Activated CD4-positive, CD25-positive, alpha-beta regulatory T cell treated with anti-CD3 and anti-CD28 coated beads, Interleukin-2, amount 50 U/mL, for 72 hours (primary cell): ENCODE data around the gene DOCK7.
"Not testable (repeated sequence)": the region's sequence is repeated elsewhere in the genome, so short reads cannot be mapped to it uniquely, and the experiment has no call there.

Experiments
- DNase-seq: peaks from one replicate; pipeline ENCODE4 v3.0.0; 2021

The DOCK7 gene

GRCh38 chr1:62693123-62693522, 4.9 kb upstream of the DOCK7 start:
- DNase-seq, result no peak

DNA sequence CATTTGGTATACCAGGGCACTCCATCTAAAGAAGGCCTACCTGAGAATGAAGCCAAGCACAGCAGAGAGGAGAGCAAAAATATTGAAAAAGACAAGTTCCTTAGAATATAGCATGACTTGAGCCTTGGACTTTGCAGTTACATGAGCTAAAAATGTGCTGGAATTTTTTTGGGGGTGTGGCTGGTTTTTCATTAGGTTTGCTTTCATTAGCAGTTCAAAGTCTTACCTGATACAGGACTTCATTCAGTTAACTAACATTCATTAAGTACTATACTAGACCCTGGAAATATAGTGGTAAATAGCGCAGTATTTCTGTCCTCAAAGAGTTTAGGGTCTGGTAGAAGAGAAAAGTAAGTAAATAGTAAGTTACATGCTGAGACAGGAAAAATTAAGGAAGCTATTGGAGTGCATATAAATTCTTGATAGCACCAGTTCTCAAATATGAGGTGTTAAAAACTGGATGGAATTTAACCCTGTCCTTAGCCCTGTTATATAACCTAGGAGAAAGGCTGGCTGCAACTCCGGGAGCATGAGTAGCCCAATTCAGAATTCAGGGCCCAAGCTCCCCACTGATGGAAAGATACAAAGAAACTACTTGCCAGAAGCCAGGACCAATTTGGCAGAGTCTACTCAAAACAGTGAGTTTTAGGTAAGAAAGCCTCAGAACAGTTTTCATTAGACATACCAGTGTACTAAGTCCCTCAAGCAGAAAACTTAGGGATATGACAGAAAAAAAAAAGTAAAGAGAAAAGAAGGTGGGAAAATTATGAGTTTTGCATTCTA, 3.1 kb upstream of the DOCK7 start:
- DNase-seq, result no peak

DNA sequence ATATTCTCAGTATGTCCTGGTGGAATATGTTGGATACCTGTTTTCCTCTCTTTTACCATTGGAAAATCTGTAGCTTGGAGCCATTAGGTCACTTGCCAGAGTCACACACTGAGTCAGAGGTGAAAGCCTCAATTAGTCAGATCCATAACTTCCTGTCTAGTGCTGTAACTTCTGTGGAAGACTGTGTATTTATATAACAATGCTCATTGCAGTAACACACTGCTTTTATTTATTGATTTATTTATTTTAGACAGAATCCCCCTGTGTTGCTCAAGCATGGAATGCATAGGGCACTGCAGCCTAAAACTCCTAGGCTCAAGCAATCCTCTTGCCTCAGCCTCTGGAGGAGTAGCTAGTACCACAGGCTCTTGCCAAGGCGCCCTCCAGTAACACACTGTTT, 1.3 kb upstream of the DOCK7 start:
- no peak for DNase-seq

GRCh38 chr1:62688687-62689085, 500 bp upstream of the DOCK7 start:
- no peak for DNase-seq

DNA sequence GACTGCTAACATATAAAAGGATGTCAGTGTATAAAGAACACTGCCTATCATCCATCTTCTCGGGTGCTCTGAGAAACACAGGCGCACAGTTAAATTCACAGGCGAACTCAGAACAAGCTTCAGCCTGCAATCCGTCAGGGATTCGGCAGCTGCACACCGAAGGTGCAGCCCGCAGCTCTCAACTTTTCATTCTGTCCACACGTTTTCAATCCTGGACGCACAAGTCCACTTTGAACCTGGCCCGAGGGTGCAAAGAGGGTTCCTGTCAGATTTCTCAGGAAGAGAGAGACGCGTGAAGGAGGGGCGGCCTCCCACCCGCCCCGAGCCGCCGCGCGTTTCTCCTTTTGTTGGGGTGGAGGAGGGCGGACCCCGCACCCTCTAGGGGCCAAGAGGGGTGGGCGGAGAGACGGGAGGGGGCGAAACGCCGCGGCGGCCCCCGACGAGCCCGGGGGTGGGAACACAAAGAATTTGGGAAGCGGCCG, 724 bp downstream of the DOCK7 start:
- DNase-seq, result no peak

DNA sequence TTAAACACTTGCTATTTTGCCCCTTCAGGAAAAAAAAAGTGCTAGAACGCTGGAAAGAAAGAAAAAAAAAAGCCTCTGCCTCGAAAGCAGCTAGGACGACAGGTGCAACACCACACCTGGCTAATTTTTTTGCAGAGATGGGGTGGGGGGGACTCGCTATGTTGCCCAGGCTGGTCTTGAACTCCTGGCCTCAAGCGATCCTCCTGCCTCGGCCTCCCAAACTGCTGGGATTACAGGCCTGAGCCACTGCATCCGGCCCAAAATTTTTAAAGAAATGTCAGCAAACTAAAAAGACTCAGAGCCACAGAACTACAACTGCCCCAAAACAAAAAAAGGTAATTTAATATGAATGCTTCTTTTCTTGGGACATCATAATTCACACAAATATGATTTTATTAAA, 1.4 kb downstream of the DOCK7 start:
- no peak for DNase-seq

DNA sequence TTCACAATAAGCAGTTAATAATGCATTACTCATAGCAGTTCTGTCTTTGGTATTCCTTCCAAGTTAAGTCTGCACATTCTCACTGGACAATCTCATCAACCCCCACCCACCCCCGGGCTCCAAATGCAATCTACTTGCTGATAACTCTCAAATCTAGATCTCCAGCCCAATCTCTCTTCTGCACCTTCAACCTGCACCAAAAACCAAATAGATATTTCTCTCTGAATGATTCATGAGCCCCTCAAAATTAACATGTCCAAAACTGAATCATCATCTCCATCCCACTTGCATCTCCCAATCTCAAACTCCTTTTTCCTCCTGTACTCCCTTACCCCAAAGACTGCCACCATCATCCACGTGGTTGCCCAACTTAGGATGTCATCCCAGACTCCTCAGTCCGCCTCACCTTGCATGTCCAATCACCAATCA, 2.7 kb downstream of the DOCK7 start:
- no peak for DNase-seq

DNA sequence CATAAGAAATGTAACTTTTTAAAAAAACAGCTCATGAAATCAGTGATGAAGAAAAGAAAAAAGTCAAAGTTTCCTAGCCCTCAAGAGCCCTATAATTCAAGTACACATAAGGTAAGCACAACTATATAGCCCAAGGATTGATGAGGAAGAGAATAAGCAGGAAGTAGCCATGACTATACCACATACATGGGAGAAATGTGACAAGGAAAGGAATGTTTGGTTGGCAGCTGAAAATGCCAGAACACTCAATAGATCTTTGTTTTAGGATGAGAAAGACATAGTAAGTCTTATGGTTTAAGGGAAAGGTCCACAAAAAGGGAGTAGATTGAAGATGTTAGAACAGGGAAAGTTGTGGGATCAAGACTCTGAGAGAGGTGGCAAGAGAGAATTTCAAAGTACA, 5.7 kb downstream of the DOCK7 start:
- DNase-seq, result no peak

GRCh38 chr1:62680992-62681391, 7.2 kb downstream of the DOCK7 start:
- not testable (repeated sequence) for DNase-seq

GRCh38 chr1:62677822-62678221, 10.4 kb downstream of the DOCK7 start:
- DNase-seq, result not testable (repeated sequence)

DNA sequence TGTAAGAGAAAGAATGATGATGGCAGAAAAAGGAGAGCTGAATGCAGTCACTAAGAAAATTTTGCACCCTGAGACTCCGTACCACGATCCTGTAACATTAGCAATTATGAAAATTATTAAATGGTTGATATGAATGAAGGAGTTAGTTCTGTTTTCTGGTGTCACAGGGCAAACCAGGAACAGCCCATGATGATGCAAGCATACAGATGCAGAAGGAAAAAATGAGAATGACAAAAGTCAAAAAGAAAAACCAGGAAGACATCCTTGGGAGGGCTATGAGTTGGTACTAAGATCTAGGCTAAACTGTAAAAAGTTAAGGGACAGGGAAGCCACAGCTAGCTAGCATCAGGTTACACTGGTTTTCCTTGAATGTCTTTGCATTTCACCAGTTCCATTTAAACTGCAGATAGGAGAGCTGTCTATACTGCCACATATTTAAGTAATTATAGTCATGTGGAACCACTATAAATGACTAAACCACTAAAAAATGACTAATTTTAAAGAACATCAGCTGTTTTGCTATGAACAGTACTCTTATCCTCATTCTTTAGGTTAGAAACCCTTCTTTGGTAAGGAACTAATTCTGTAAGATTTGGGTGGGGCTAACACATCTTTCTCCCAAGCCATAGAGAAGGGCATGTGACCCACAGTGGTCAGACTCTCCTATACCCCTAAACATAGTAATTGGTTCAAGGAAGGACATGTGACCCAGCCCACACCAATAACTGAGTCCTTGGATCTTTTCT, 11.4 kb downstream of the DOCK7 start:
- DNase-seq, result no peak

- DNase-seq, result no peak
Measured at GRCh38 chr1:62673629-62674028, 14.6 kb downstream of the DOCK7 start.

DNA sequence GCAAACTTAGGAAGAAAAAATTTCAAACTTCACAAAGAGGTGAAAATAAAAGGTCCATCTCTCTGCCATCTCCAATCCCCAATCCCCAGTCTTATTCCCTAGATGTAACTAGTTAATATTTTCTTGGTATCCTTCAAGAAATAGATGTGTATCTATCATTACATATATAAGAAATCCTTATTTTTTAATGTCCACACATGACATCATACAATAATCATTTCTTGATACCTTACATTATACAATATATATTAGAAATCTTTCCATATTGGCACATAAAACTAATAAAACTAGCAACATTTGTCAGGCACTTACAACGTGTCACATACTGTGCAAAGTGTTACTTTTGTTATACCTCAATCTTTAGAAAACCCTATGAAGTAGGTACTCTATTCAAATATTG, 16.2 kb downstream of the DOCK7 start:
- no peak for DNase-seq

DNA sequence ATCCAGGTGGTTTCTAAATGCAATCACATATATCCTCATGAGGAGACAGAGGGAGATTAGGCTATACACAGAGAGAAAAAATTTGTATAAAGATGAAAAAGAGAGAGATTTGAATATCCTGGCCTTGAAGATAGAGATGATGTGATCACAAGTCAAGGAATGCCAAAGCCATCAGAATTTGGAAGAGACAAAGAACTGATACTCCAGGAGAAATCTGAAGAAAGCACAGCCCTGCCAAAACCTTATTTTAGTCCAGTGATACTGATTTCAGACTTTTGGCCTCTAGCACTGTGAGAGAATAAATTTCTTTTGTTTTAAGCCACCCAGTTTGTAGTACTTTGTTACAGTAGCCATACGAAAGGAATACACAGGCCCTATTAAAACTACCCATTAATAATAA, 33.4 kb downstream of the DOCK7 start:
- no peak for DNase-seq

DNA sequence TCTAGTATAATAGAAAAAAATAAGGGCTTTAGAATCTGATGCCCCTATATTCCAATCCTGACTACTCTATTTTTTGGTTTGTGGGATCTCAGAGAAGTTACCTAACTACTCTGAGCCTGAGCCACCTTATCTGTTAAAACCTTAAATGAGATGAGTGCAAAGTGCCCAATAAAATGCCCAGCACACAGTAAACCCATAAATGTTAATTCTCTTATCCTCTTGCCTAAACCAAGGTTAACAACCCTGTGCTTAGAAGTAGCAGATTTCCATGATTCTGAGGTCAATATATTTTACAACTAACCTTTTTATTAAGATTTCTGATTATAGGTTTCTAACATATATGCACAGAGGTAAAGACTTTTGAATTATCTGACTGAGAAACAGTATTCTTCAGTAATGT, 35.8 kb downstream of the DOCK7 start:
- DNase-seq, result no peak

- DNase-seq, result no peak
Measured at GRCh38 chr1:62643283-62643682, 44.9 kb downstream of the DOCK7 start.

- no peak for DNase-seq
Measured at GRCh38 chr1:62637392-62638105, 50.6 kb downstream of the DOCK7 start.

GRCh38 chr1:62628506-62628905, 59.7 kb downstream of the DOCK7 start:
- DNase-seq, result no peak

DNA sequence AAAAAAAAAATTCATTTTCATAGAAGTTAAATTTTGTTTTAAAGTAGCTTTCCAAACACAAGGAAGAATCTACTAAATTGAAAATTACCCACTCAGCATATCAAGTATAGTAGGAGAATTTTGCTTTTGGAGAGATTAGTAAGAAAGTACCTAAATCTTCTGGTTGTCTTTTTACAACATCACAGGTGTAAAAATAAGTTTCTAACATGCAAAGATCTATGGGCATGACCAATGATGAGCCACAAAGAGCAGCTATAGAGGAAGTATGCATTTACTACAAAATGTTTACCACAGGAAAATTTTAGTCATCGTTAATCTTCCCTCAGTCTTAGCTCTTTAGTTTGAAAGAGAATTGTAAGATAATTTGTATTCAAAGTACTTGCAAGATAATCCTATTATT, 62.8 kb downstream of the DOCK7 start:
- DNase-seq, result no peak

DNA sequence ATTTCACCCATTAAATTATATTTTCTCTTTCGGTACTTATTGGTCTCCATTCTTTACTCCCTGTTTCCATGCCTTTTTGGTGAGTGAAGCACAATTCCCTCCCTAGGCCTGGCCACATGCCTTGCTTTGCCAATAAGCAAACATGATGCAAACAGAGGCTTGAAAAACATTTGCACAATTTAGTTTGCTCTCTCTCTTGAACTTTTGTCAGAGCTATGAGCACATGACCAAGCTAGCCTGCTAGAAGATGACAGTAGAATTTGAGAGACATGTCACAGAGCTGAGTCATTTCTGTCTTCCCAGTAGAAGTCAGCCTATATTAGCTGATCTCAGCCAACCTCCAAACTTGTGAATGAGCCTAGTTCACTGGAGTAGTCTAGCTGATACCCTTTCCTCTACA, 66.3 kb downstream of the DOCK7 start:
- DNase-seq, result no peak

- no peak for DNase-seq
Measured at GRCh38 chr1:62613890-62614289, 74.3 kb downstream of the DOCK7 start.

- no peak for DNase-seq
Measured at GRCh38 chr1:62613325-62613727, 74.9 kb downstream of the DOCK7 start.

DNA sequence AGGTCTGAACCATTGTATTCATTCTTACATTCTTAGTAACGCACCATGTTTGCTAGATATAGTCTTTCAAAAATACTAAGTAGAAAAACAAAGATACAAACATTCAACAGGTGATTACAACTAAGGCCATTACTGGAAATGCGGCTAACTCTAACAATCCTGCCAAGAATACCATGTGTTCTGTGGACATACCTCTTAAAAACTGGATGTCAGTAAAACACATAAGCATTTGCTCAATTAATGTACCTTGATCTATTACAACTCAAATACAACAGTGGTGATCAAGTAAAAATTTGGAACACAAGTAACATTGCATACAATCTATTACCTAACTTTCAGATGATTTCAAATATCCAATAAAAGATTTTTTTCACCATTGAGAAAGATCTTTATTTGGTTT, 75.4 kb downstream of the DOCK7 start:
- no peak for DNase-seq

DNA sequence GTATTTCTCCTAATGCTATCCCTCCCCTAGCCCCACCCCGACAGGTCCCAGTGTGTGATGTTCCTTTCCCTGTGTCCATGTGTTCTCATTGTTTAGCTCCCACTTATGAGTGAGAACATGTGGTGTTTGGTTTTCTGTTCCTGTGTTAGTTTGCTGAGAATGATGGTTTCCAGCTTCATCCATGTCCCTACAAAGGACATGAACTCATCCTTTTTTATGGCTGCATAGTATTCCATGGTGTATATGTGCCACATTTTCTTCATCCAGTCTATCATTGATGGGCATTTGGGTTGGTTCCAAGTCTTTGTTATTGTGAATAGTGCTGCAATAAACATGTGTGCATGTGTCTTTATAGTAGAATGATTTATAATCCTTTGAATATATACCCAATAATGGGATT, 77.6 kb downstream of the DOCK7 start:
- DNase-seq, result not testable (repeated sequence)
